Stimulated activated CD4-positive, alpha-beta T cell treated with anti-CD3 and anti-CD28 coated beads, Interleukin-1b, Interleukin-23, amount 100 ng/mL, for 1 hour (primary cell): ENCODE results near the gene FREY1.
"Not testable (repeated sequence)": the region's sequence is repeated elsewhere in the genome, so short reads cannot be mapped to it uniquely, and the experiment has no call there.

Experiments used
- DNase-seq, 2 donors: peaks; one replicate each; pipeline ENCODE4 v3.0.0-alpha.2; 2020; ENCODE audit warnings: low read depth in 2 of 2

The FREY1 gene

GRCh38 chr11:45913942-45914635 is 7.0 kb upstream of the FREY1 start:
- no peak for DNase-seq

GRCh38 chr11:45913514-45913913 is 6.4 kb upstream of the FREY1 start:
- no peak for DNase-seq

- no peak for DNase-seq
Measured at GRCh38 chr11:45910623-45911022, 3.6 kb upstream of the FREY1 start.

- no peak for DNase-seq
Measured at GRCh38 chr11:45909594-45910475, 2.8 kb upstream of the FREY1 start.

GRCh38 chr11:45907911-45908370 is 870 bp upstream of the FREY1 start:
- no peak for DNase-seq

- no peak for DNase-seq
Measured at GRCh38 chr11:45906096-45906682, 882 bp downstream of the FREY1 start.

- not testable (repeated sequence) for DNase-seq
Measured at GRCh38 chr11:45905576-45905975, 1.5 kb downstream of the FREY1 start.

- DNase-seq, result no peak
Measured at GRCh38 chr11:45905095-45905494, 2.0 kb downstream of the FREY1 start.

GRCh38 chr11:45904309-45904915 is 2.7 kb downstream of the FREY1 start:
- DNase-seq, result no peak

GRCh38 chr11:45902452-45903380 is 4.4 kb downstream of the FREY1 start:
- no peak for DNase-seq

GRCh38 chr11:45901626-45902025 is 5.4 kb downstream of the FREY1 start:
- no peak for DNase-seq

GRCh38 chr11:45900916-45901617 is 6.0 kb downstream of the FREY1 start:
- DNase-seq, result no peak

- DNase-seq, result not testable (repeated sequence)
Measured at GRCh38 chr11:45900175-45900800, 6.8 kb downstream of the FREY1 start.

- no peak for DNase-seq
Measured at GRCh38 chr11:45899448-45900174, 7.5 kb downstream of the FREY1 start.

- DNase-seq, result no peak
Measured at GRCh38 chr11:45899086-45899447, 8.0 kb downstream of the FREY1 start.

GRCh38 chr11:45897556-45897955 is 9.5 kb downstream of the FREY1 start:
- no peak for DNase-seq

GRCh38 chr11:45896422-45896984 is 10.6 kb downstream of the FREY1 start:
- DNase-seq, result no peak

- no peak for DNase-seq
Measured at GRCh38 chr11:45895553-45896259, 11.4 kb downstream of the FREY1 start.
